ENCODE data around the gene GDPD5.

Gene GDPD5

DNA sequence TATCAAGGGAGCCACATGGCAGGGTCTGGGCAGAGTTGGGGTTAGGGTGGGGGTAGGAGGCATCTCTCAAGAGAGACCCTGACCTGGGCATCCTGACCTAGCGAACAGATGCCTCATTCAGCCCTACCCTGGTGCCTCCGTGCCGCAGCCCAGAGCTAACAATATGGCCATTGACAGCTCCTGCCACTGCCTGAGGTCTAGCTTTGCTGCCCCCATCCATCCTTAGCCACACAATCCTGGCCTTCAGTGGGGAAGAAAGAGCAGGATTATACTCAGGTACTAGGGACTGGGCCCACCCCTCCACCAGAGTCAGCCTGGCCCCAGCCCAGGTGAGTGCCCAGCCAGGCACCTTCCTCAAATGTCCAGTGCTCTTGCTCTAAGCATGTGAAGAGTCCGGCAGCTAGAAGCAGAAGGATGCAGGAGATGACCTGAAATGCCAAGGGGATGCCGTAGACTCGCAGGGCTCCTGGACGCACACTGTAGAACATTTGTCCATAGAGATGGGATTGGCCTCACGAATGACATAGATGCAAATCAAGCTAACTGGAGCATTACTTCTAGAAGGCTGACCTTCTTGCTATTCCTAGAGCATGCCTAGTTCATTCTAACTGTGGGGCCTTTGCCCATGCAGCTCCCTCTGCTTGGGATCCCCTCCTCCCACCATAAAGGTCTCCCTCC, 23.0 kb upstream of the GDPD5 start:
- TF ChIP-seq ZFX (IDR thresholded peaks at IDR 0.05) (no peak), CTCF (conservative IDR thresholded peaks at IDR 0.05) (no peak)
- H3K27ac ChIP-seq, result no peak overlapping the region

DNA sequence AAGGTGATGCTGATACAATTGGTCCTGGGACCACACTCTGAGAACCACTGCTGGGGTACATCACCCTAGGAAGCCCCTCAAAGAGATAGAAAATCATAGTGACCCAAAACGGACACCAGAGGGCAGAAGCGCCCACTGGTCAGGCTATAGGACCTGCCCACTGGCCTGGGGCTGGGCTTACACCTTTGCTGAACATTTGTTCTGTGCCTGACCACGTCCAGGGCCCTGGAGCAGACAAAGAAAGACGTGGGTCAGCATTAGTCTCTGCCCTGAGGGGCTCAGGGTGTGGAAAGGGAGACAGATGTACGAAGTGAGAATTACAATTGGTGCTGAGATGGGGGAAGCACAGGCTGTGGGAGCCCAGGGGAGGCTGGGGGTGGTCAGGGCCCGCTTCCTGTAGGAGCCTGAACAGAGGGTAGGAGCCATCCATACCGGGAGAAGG, 21.9 kb upstream of the GDPD5 start:
- no peak overlapping the region for H3K27ac ChIP-seq
- TF ChIP-seq CTCF (conservative IDR thresholded peaks at IDR 0.05) (peak; percentile 92), ZFX (IDR thresholded peaks at IDR 0.05) (no peak)

- no peak overlapping the region for H3K27ac ChIP-seq
- TF ChIP-seq CTCF (conservative IDR thresholded peaks at IDR 0.05) (no peak), ZFX (IDR thresholded peaks at IDR 0.05) (no peak)
Observed at GRCh38 chr11:75547177-75547576, 21.4 kb upstream of the GDPD5 start.

DNA sequence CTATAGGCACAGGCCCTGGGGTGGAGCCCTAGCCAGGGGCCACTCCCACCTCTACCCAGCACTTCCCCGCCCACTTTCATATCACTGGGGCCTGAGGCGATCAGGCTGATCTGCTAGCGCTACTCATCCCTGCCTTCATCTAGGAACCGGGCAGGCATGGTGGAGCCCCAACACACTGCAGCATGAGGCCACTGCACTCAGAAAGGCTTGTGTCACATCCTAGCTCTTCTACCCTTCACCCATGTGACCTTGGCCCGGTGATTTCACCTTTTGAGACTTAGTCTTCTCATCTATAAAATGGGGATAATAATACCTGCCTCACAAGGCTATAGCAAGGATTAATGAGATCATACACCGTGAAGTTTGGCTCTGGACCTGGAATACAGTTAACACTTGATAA, 18.1 kb upstream of the GDPD5 start:
- H3K27ac ChIP-seq, result no peak overlapping the region
- TF ChIP-seq CTCF (conservative IDR thresholded peaks at IDR 0.05), result no peak
- no peak for TF ChIP-seq ZFX (IDR thresholded peaks at IDR 0.05)

DNA sequence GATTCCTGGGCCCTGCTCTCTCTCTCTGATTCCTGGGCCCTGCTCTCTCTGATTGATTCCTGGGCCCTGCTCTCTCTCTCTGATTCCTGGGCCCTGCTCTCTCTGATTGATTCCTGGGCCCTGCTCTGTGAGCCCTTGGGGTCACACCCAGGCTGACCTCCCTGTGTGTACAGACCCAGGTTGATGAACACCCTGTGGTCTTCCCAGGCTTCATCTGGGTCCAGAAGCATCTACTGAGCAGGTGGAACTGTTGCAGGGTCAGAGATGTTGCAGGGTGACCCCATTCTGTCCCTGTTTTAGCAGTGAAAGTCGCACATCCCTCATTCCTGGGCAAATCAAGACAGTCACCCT, 16.3 kb upstream of the GDPD5 start:
- no peak overlapping the region for H3K27ac ChIP-seq
- no peak for TF ChIP-seq CTCF (conservative IDR thresholded peaks at IDR 0.05)
- no peak for TF ChIP-seq ZFX (IDR thresholded peaks at IDR 0.05)

GRCh38 chr11:75541193-75542087, 15.7 kb upstream of the GDPD5 start:
- H3K27ac ChIP-seq, result no peak overlapping the region
- TF ChIP-seq ZFX (IDR thresholded peaks at IDR 0.05) (no peak), CTCF (conservative IDR thresholded peaks at IDR 0.05) (no peak)

Measured in C4-2B (cell line).